Nephron progenitor cell (in vitro differentiated cells): ENCODE results near the gene COPRS.
"Not testable (repeated sequence)": the region's sequence is repeated elsewhere in the genome, so short reads cannot be mapped to it uniquely, and the experiment has no call there.

Experiments
- DNase-seq: peaks from one replicate; pipeline ENCODE4 v3.0.0; 2021
- H3K27ac Mint-ChIP-seq: 2 replicates; pipeline ENCODE4 v1.8.0; 2021; ENCODE audit warnings: mild to moderate bottlenecking, moderate library complexity, mixed read lengths
- H3K27me3 Mint-ChIP-seq: 2 replicates; pipeline ENCODE4 v1.8.0; 2021; ENCODE audit warnings: mild to moderate bottlenecking, low read depth, mixed read lengths; ENCODE audit not compliant: poor library complexity
- H3K36me3 Mint-ChIP-seq: 2 replicates; pipeline ENCODE4 v1.8.0; 2021; ENCODE audit warnings: low read depth, mixed read lengths
- H3K4me1 Mint-ChIP-seq: 2 replicates; pipeline ENCODE4 v1.8.0; 2021; ENCODE audit warnings: mixed read lengths
- H3K4me3 Mint-ChIP-seq: 2 replicates; pipeline ENCODE4 v1.8.0; 2021; ENCODE audit warnings: mild to moderate bottlenecking, moderate library complexity, mixed read lengths
- H3K9me3 Mint-ChIP-seq: 2 replicates; pipeline ENCODE4 v1.8.0; 2021; ENCODE audit warnings: mild to moderate bottlenecking, moderate library complexity, mixed read lengths
- CTCF ChIP-seq: fragments of 200-600 bp; sonication (generic); IDR thresholded peaks from 2 replicates; pipeline ENCODE4 v1.5.0; 2021; ENCODE audit warnings: antibody characterized with exemption

COPRS gene

GRCh38 chr17:31825961-31826691, 32.9 kb downstream of the COPRS start:
- Mint-ChIP-seq H3K4me1 (peaks cover 3% of the 10 kb centered on the region), H3K27me3 (peaks cover 3% of the 10 kb centered on the region), H3K9me3 (no peaks in the 10 kb centered on the region), H3K27ac (no peak overlapping the region), H3K4me3 (no peak overlapping the region), H3K36me3 (no peaks in the 10 kb centered on the region)
- no peak for DNase-seq
- TF ChIP-seq CTCF: no peak

DNA sequence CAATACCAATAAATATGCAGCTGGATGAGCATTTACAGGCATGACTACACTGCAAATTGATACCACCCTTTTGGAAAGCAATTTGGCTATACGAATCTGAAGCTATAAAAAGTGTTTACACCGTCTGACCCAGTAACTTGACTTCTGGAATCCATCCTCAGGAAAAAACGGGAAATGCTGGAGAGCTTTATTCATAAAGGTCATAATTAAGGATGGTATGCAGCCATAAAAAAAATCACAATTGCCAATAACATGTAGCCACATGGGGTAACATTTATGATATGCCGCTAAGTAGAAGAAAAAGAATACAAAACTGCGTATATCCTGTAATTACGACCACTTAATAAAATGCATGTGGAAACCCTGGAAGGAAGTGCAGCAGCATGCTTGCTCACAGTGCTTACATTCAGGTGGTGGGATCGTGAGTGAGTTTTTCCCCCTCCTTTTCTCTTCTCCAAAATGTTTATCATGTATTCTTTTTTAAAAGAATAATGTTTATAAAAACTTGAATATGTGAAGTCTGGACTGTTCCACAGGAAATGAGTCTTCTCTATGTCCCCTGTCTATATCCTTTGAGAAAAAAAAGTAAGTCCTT, 34.2 kb downstream of the COPRS start:
- Mint-ChIP-seq H3K27ac (no peak overlapping the region), H3K9me3 (no peaks in the 10 kb centered on the region), H3K36me3 (no peaks in the 10 kb centered on the region), H3K27me3 (peaks cover 5% of the 10 kb centered on the region), H3K4me1 (no peaks in the 10 kb centered on the region), H3K4me3 (no peak overlapping the region)
- DNase-seq: no peak
- TF ChIP-seq CTCF: no peak

- no peak for DNase-seq
- H3K27me3 Mint-ChIP-seq: peaks cover 7% of the 10 kb centered on the region
- no peak overlapping the region for H3K27ac Mint-ChIP-seq
- no peak for TF ChIP-seq CTCF
- no peaks in the 10 kb centered on the region for H3K9me3 Mint-ChIP-seq
- no peaks in the 10 kb centered on the region for H3K4me1 Mint-ChIP-seq
- no peak overlapping the region for H3K4me3 Mint-ChIP-seq
- H3K36me3 Mint-ChIP-seq: no peaks in the 10 kb centered on the region
Observed at GRCh38 chr17:31823014-31823413, 36.0 kb downstream of the COPRS start.

DNA sequence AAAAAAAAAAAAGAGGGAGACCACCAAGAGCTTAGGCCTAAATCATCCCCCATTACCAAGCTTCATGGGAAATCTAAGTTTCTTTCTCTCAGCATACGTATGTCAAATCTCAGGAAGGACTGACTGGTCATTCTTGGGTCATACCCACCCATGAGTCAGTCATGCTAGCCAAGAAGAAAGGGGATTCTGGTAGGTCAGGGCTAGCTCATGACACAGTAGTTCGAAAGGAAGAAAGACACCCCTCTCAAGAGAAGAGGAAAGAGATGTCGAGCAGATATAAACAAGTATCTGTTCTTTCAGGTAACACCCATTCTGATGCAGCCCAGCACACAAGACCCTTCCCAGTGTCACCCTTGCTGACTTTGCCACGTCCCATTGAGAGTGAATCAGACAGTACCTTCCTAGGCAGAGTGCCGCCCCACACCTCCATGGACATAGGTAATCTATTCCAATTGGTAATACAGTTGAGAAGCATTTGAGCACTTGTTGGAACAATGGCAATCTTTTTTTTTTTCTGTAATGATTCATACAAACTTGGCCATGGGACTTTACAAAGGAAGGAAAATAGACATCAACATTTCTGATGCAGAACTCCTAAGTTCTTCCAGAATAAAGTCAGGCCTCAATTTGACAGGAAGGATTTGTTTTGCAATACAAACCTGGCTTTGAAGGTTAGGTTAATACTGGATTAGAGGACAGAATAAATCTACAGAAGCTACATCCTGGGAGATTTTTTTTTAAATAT, 38.2 kb downstream of the COPRS start:
- H3K27ac Mint-ChIP-seq: no peak overlapping the region
- no peaks in the 10 kb centered on the region for H3K4me1 Mint-ChIP-seq
- H3K36me3 Mint-ChIP-seq: no peaks in the 10 kb centered on the region
- no peak for DNase-seq
- H3K9me3 Mint-ChIP-seq: no peaks in the 10 kb centered on the region
- TF ChIP-seq CTCF: no peak
- no peak overlapping the region for H3K4me3 Mint-ChIP-seq
- H3K27me3 Mint-ChIP-seq: peaks cover 7% of the 10 kb centered on the region

DNA sequence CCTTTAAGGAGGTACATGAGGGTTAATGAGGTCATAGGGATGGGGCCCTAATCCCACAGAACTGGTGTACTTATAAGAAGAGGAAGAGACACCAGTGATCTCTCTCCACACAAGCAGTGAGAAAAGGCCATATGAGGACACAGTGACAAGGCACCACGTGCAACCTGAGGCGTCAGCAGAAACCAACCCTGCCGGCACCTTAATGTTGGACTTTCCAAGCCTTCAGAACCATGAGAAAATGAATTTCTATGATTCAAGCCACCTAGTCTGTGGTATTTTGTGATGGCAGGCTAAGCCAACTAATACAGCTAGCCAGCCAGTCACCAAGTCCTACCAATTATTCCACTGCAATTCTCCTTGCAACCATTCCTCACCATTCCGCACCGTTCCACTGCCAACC, 39.5 kb downstream of the COPRS start:
- Mint-ChIP-seq H3K36me3 (no peaks in the 10 kb centered on the region), H3K9me3 (no peaks in the 10 kb centered on the region), H3K4me1 (no peaks in the 10 kb centered on the region), H3K4me3 (no peak overlapping the region), H3K27me3 (peaks cover 7% of the 10 kb centered on the region), H3K27ac (no peak overlapping the region)
- no peak for TF ChIP-seq CTCF
- no peak for DNase-seq

- not testable (repeated sequence) for H3K4me1 Mint-ChIP-seq, H3K4me3 Mint-ChIP-seq, DNase-seq, H3K9me3 Mint-ChIP-seq, H3K27me3 Mint-ChIP-seq, H3K27ac Mint-ChIP-seq, H3K36me3 Mint-ChIP-seq
Observed at GRCh38 chr17:31818863-31819262, 40.2 kb downstream of the COPRS start.
